Left lung (tissue), 10 donors: ENCODE data around the gene LMAN1L. TPM values are rescaled to one million over a fixed set of nuclear protein-coding genes. Genes with fewer than 3 reads are reported as not detected.

Experiments used
- ATAC-seq: fragments of 200-7000 bp; cut with Tn5 transposase; one replicate; pipeline ENCODE4 v1.9.1; 2020; ENCODE audit warnings: moderate library complexity
- DNase-seq, 4 donors: peaks; one replicate each; pipeline ENCODE4 v3.0.0-alpha.2; 2013 to 2020
- H3K27ac ChIP-seq, 2 donors: fragments of 200-600 bp; sonication (generic) in 1 of 2; one replicate each; pipeline versions ENCODE4 v1.5.0 to v1.8.0; 2020 to 2021
- H3K27me3 ChIP-seq, 2 donors: fragments of 200-600 bp; sonication (generic) in 1 of 2; one replicate each; pipeline versions ENCODE4 v1.5.0 to v1.8.0; 2020 to 2021
- H3K36me3 ChIP-seq, 2 donors: fragments of 200-600 bp; sonication (generic) in 1 of 2; one replicate each; pipeline versions ENCODE4 v1.5.0 to v1.8.0; 2020 to 2021
- H3K4me1 ChIP-seq, 2 donors: fragments of 200-600 bp; one replicate each; pipeline ENCODE4 v1.8.0; 2021
- H3K4me3 ChIP-seq, 2 donors: fragments of 200-600 bp; sonication (generic) in 1 of 2; one replicate each; pipeline versions ENCODE4 v1.5.0 to v1.8.0; 2020 to 2021; ENCODE audit warnings: mild to moderate bottlenecking in 1 of 2
- H3K9me3 ChIP-seq, 2 donors: fragments of 200-600 bp; sonication (generic) in 1 of 2; one replicate each; pipeline versions ENCODE4 v1.5.0 to v1.8.0; 2020 to 2021
- CTCF ChIP-seq, 2 donors: fragments of 200-600 bp; sonication (generic) in 1 of 2; IDR thresholded peaks; one replicate each; pipeline versions ENCODE4 v1.5.0 to v1.8.0; 2021; ENCODE audit warnings: antibody characterized with exemption in 2 of 2
- intact Hi-C, 2 donors: fragments of 100-400 bp; cut with DNase I; formaldehyde crosslinking; loops; one replicate each; pipeline versions ENCODE4 v1.11.2 to v1.14.2; 2022
- polyA plus RNA-seq, 6 donors: library from polyadenylated mRNA; unstranded; fragments of 120-200 nt; gene quantifications; one replicate each; pipeline ENCODE4 v1.2.1, GENCODE V29; 2013; ENCODE audit not compliant: insufficient read length in 6 of 6
- total RNA-seq, 2 donors: library from RNA; stranded (reverse); fragmentation: NEBNext Ultra II Directional; extraction: Animal tissue kit (Norgen Biotek cat#: 25700); gene quantifications; one replicate each; pipeline ENCODE4 v1.2.1, GENCODE V29; 2021
- donor health status: DM: no; HTN: yes; CAD: no.
- donor health status: DM: no; HTN: no; CAD: no.

The LMAN1L gene
- total and polyA plus RNA-seq, 8 donors = 0.08 to 0.39 (median 0.32) TPM; not detected in 5

- no peaks in the 10 kb centered on the region for H3K27me3 ChIP-seq
- DNase-seq (no peak), ATAC-seq (no peak)
- TF ChIP-seq CTCF (IDR thresholded peaks at IDR 0.05) = no peak
- H3K4me3 ChIP-seq = no peak overlapping the region
- H3K9me3 ChIP-seq = no peaks in the 10 kb centered on the region
- peaks cover 0 to 45% of the 10 kb centered on the region in 2 donors for H3K36me3 ChIP-seq
- H3K27ac ChIP-seq = no peak overlapping the region
- peaks cover 4 to 30% of the 10 kb centered on the region in 2 donors for H3K4me1 ChIP-seq
- intact Hi-C loops = no loop called here
Observed at GRCh38 chr15:74856537-74856936, 43.9 kb downstream of the LMAN1L start.

- intact Hi-C loops = no loop called here
- peak overlapping the region in 1 of 2 donors; percentile 50 for H3K27ac ChIP-seq
- H3K27me3 ChIP-seq = no peaks in the 10 kb centered on the region
- H3K36me3 ChIP-seq = peaks cover 0 to 39% of the 10 kb centered on the region in 2 donors
- no peak for DNase-seq
- TF ChIP-seq CTCF (IDR thresholded peaks at IDR 0.05) = no peak
- no peak overlapping the region for H3K4me3 ChIP-seq
- ATAC-seq = peak; percentile 77
- peaks cover 4 to 30% of the 10 kb centered on the region in 2 donors for H3K4me1 ChIP-seq
- H3K9me3 ChIP-seq = no peaks in the 10 kb centered on the region
Observed at GRCh38 chr15:74857082-74857655, 44.5 kb downstream of the LMAN1L start.

GRCh38 chr15:74857671-74858368 is 45.2 kb downstream of the LMAN1L start:
- peak overlapping the region in 1 of 2 donors; percentile 50 for H3K27ac ChIP-seq
- no peak for ATAC-seq
- peaks cover 0 to 33% of the 10 kb centered on the region in 2 donors for H3K36me3 ChIP-seq
- peaks cover 4 to 30% of the 10 kb centered on the region in 2 donors for H3K4me1 ChIP-seq
- H3K9me3 ChIP-seq = no peaks in the 10 kb centered on the region
- no peak overlapping the region for H3K4me3 ChIP-seq
- intact Hi-C loops = no loop called here
- no peak for DNase-seq
- no peaks in the 10 kb centered on the region for H3K27me3 ChIP-seq
- TF ChIP-seq CTCF (IDR thresholded peaks at IDR 0.05) = no peak

- Histone ChIP-seq H3K9me3 (no peaks in the 10 kb centered on the region), H3K4me1 (peaks cover 4 to 30% of the 10 kb centered on the region in 2 donors), H3K36me3 (peaks cover 0 to 28% of the 10 kb centered on the region in 2 donors), H3K27me3 (no peaks in the 10 kb centered on the region), H3K27ac (peak overlapping the region in 1 of 2 donors; percentile 18), H3K4me3 (no peak overlapping the region)
- intact Hi-C loops = no loop called here
- ATAC-seq = no peak
- no peak for TF ChIP-seq CTCF (IDR thresholded peaks at IDR 0.05)
- no peak for DNase-seq
Observed at GRCh38 chr15:74858369-74858740, 45.7 kb downstream of the LMAN1L start.

- peak; percentile 23 for ATAC-seq
- intact Hi-C loops = no loop called here
- H3K27me3 ChIP-seq = no peaks in the 10 kb centered on the region
- no peak for TF ChIP-seq CTCF (IDR thresholded peaks at IDR 0.05)
- H3K4me1 ChIP-seq = peaks cover 14 to 50% of the 10 kb centered on the region in 2 donors
- H3K27ac ChIP-seq = no peak overlapping the region
- H3K4me3 ChIP-seq = no peak overlapping the region
- H3K36me3 ChIP-seq = peaks cover 0 to 9% of the 10 kb centered on the region in 2 donors
- no peaks in the 10 kb centered on the region for H3K9me3 ChIP-seq
- no peak for DNase-seq
Observed at GRCh38 chr15:74863239-74864056, 50.8 kb downstream of the LMAN1L start.
